Measurements from ENCODE around the gene HEG1.

DNA sequence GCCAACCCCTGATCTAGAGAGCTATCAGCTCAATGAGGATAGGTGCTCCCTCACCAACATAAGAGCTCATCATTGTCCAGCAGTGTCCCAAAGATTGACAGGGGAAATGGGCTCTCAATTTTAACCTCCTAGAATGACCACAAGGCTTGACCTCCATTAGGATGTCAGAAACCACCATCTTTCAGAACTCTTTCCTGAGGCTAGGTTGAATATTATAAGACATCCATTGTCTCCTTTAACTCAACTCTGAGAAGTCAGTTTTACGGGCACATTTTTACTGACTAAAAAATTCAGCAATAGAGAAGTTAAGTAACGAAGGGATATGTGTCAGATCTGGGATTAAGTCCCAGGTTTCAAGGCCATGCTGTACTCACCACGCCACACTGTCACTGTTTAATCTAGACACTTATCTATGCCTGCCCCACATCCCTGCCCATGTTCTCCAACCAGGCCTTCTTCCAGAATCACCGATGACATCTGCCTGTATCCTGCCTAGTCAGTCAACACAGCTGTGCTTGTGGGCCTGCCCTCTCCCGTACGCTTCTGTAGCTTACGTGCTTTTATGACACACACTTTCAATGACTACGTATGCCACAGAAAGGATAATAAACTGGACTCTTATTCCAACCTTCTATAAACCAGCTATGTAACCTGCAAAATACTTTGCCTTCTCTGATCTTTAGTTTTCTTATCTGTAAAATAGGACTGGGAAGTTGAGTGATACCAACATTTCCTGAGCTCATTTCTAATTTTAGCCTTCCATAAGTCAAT, 104.1 kb downstream of the HEG1 start:
- TF ChIP-seq, protein P1, sequence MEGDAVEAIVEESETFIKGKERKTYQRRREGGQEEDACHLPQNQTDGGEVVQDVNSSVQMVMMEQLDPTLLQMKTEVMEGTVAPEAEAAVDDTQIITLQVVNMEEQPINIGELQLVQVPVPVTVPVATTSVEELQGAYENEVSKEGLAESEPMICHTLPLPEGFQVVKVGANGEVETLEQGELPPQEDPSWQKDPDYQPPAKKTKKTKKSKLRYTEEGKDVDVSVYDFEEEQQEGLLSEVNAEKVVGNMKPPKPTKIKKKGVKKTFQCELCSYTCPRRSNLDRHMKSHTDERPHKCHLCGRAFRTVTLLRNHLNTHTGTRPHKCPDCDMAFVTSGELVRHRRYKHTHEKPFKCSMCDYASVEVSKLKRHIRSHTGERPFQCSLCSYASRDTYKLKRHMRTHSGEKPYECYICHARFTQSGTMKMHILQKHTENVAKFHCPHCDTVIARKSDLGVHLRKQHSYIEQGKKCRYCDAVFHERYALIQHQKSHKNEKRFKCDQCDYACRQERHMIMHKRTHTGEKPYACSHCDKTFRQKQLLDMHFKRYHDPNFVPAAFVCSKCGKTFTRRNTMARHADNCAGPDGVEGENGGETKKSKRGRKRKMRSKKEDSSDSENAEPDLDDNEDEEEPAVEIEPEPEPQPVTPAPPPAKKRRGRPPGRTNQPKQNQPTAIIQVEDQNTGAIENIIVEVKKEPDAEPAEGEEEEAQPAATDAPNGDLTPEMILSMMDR (conservative IDR thresholded peaks at IDR 0.05; ENCODE audit: low read depth in 2 of 2) = no peak
- TF ChIP-seq EZH2phosphoT487 (IDR thresholded peaks at IDR 0.05; ENCODE audit: unreplicated experiment) (no peak), EZH2 (IDR thresholded peaks at IDR 0.05; ENCODE audit: low read depth, unreplicated experiment) (no peak), POLR2AphosphoS5 (IDR thresholded peaks at IDR 0.05; ENCODE audit: low read depth) (no peak), CREB1 (CRISPR knock-in tag; IDR thresholded peaks at IDR 0.05; ENCODE audit: low read depth) (no peak)
- TF ChIP-seq, protein P2, sequence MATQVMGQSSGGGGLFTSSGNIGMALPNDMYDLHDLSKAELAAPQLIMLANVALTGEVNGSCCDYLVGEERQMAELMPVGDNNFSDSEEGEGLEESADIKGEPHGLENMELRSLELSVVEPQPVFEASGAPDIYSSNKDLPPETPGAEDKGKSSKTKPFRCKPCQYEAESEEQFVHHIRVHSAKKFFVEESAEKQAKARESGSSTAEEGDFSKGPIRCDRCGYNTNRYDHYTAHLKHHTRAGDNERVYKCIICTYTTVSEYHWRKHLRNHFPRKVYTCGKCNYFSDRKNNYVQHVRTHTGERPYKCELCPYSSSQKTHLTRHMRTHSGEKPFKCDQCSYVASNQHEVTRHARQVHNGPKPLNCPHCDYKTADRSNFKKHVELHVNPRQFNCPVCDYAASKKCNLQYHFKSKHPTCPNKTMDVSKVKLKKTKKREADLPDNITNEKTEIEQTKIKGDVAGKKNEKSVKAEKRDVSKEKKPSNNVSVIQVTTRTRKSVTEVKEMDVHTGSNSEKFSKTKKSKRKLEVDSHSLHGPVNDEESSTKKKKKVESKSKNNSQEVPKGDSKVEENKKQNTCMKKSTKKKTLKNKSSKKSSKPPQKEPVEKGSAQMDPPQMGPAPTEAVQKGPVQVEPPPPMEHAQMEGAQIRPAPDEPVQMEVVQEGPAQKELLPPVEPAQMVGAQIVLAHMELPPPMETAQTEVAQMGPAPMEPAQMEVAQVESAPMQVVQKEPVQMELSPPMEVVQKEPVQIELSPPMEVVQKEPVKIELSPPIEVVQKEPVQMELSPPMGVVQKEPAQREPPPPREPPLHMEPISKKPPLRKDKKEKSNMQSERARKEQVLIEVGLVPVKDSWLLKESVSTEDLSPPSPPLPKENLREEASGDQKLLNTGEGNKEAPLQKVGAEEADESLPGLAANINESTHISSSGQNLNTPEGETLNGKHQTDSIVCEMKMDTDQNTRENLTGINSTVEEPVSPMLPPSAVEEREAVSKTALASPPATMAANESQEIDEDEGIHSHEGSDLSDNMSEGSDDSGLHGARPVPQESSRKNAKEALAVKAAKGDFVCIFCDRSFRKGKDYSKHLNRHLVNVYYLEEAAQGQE (IDR thresholded peaks at IDR 0.05; ENCODE audit: unreplicated experiment) = no peak
